Mammary epithelial cell (primary cell): ENCODE measurements around the gene KLK7.

Source experiments
- CTCF ChIP-seq, 2 donors: IDR thresholded peaks in 1 of 2; conservative IDR thresholded peaks in 1 of 2; 2 replicates each; pipeline ENCODE4 v1.5.1; 2011 to 2012; ENCODE audit warnings: inconsistent platforms in 2 of 2, low read length in 2 of 2, mild to moderate bottlenecking in 2 of 2, control low read depth in 1 of 2, low read depth in 1 of 2; ENCODE audit not compliant: insufficient read depth in 1 of 2; ENCODE audit errors: extremely low read depth in 1 of 2
- EZH2 ChIP-seq: IDR thresholded peaks from 2 replicates; pipeline ENCODE4 v1.6.1; 2012; ENCODE audit warnings: low read length, inconsistent platforms, borderline replicate concordance

- TF ChIP-seq CTCF (conservative IDR thresholded peaks at IDR 0.05 in 1 of 2, IDR thresholded peaks at IDR 0.05 in 1 of 2; ENCODE audit: extremely low read depth in 1 of 2, insufficient read depth in 1 of 2, low read depth in 1 of 2, low read length in 2 of 2) (no peak), EZH2 (no peak)
These were observed 38.8 kb upstream of the KLK7 start for GRCh38 chr19:51022526-51022925.
